OCI-LY7 (cell line): Measurements from ENCODE around the gene TRABD2B.

Source experiments
- CTCF ChIP-seq: fragments of 200-600 bp; sonication (generic); conservative IDR thresholded peaks from 2 replicates; pipeline ENCODE4 v1.5.1; 2014; ENCODE audit warnings: mild to moderate bottlenecking, antibody characterized with exemption, low read length, moderate library complexity, mixed read lengths
- EZH2phosphoT487 ChIP-seq: fragments of 200-600 bp; sonication (generic); IDR thresholded peaks from 2 replicates; pipeline ENCODE4 v1.6.1; 2018; ENCODE audit warnings: low read depth, borderline replicate concordance, mild to moderate bottlenecking, mixed run types, antibody characterized with exemption, low read length, moderate library complexity, mixed read lengths

- TF ChIP-seq CTCF (no peak), EZH2phosphoT487 (no peak)
These were observed 111.0 kb downstream of the TRABD2B start for GRCh38 chr1:47886141-47886540.
